Stimulated activated CD8-positive, alpha-beta memory T cell treated with anti-CD3 and anti-CD28 coated beads, Interleukin-2, amount 100 ng/mL, for 1 hour (primary cell): ENCODE measurements around the gene NEU4.
"Not testable (repeated sequence)": the region's sequence is repeated elsewhere in the genome, so short reads cannot be mapped to it uniquely, and the experiment has no call there.

Experiments
- DNase-seq, 2 donors: peaks; one replicate each; pipeline ENCODE4 v3.0.0-alpha.2; 2020; ENCODE audit warnings: low read depth in 2 of 2

The NEU4 gene

DNA sequence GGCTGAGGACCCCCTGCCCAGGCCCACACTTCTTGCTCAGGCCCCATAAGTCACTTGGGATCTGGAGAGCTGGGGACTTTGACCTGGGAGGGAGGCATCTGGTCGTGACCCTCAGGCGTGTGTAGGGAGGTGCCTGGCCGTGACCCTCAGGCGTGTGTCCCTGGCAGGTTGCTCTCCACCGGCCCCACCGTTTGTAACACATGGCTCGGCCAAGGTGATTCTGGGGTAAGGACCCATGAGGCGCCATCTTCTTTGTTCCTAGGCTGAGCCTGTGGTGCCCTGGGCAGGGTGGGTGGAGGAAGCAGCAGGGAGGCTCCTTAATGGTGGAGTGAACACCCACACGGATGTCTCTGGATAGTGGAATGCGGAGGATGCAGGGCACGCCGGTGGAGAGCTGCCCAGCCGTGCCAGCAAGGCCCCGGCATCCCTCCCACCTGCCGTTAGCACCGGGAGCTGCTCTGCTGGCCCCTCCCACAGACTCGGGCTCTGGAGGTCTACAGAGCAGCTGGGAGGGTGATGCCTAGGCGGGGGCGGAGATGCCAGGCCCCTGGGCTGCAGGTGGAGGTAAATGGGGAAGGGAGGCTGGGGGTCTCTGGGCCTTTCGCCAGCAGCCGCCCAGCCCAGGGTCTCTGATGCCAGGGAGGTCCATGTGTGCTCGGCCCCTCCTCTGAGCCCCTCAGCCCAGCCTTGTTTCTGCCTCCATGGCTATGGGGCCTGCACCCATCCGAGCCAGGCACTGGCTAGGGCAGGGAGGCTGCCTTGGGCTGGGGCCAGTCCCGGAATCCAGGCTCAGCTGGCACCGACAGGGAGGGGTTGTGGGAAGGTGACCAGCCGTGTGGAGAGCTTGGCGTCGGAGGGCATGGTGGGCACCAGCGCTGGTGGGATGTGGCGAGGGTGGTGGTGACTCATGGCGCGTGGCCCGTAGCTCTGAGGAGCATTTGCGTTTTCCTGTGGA, 33.5 kb upstream of the NEU4 start:
- DNase-seq: no peak

GRCh38 chr2:241776336-241777169, 32.4 kb upstream of the NEU4 start, which contains the start of gene GAL3ST2:
GAL3ST2 (plus strand) TSS chr2:241776822; CDS start chr2:241776956, 134 bp downstream.
- DNase-seq: no peak

GRCh38 chr2:241777170-241777685, 31.8 kb upstream of the NEU4 start:
- no peak for DNase-seq

DNA sequence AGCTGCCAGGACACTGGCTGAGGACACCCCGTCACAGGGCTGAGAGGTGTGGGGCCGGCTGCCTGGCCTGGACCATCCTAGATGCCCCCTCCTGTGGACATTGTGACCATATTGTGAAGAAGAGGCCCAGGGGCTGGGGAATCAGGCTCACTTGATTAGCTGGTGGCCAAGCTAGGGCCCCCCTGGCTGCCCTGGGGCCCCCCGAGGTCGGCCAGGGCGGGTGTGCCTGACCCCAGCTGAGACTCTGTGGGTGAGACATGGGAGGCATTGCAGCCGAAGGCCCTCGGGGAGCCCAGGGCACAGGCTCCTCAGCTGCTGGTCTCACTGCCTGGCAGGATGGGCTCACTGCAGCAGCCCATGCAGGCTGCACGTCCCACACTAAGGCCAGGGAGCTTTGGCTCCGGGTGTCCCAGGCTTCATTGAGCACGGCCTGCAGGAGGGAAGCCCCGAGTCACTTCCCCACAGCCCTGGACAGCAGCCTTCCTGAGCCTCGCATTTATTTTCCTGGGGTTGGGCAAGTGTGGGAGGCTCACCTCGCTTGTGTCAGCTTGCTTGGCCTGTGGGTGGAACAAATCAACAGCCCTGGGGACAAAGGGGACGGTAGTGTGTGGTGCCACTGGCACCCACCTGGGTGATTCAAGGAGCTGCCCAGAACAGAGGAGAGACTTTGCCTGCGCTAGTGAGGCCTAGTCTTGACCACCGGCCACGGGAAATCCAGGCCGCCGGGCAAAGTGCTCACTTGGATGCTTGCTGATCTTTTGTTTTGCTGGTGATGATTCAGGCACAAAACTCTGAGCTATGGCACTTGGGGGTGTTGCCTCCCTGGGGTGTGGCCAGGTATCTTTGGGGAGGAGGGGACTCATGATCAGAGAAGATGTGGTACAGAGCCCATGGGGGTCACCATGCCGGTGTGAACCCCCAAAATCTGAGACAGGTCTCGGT, 31.0 kb upstream of the NEU4 start:
- no peak for DNase-seq

GRCh38 chr2:241780939-241781569, 27.9 kb upstream of the NEU4 start:
- DNase-seq: no peak

GRCh38 chr2:241782053-241782452, 26.9 kb upstream of the NEU4 start:
- not testable (repeated sequence) for DNase-seq

DNA sequence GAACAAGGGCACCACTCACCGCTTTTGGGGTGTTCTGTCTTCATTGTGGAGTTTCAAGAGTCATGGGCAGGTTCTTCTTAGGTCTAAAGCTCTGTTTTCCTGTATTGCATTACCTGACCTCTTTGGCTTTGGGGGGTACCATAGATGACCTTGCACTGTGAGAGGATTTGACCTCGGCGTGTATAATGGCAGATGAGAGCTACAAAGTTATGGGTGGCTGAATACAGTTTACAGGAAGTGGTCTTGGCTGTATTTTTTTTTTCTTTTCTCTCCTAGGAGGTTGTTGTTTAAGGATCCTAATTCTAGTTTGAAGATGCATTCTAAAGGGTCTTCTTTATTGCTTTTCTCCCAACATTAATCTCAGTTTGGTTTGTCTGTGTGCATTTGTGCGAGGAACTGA, 20.9 kb upstream of the NEU4 start:
- DNase-seq: no peak

GRCh38 chr2:241788572-241788971, 20.4 kb upstream of the NEU4 start:
- no peak for DNase-seq

DNA sequence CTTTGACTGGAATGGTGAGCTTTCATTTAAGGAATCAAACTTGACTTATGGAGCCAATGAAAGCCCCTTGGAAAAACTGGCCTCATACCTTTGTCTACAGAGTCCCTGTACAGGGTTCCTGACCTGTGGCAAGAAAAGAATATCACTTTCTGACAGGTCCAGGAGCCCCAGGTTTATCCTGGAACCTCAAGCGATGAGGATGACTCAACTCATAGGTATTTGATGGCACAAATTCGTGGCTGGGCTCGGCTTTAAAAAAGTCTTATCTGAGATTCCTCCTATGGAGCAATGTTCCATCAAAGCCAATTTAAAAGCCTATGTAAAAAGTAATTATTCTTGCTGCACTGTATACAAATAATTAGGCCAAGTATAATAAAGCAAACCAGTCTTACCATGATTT, 17.6 kb upstream of the NEU4 start:
- DNase-seq: not testable (repeated sequence)

- DNase-seq: no peak
Observed at GRCh38 chr2:241793385-241793784, 15.6 kb upstream of the NEU4 start.

- no peak for DNase-seq
Observed at GRCh38 chr2:241794250-241794823, 14.7 kb upstream of the NEU4 start.

GRCh38 chr2:241795021-241795999, 13.7 kb upstream of the NEU4 start:
- no peak for DNase-seq

- DNase-seq: no peak
Observed at GRCh38 chr2:241796209-241796608, 12.8 kb upstream of the NEU4 start.

DNA sequence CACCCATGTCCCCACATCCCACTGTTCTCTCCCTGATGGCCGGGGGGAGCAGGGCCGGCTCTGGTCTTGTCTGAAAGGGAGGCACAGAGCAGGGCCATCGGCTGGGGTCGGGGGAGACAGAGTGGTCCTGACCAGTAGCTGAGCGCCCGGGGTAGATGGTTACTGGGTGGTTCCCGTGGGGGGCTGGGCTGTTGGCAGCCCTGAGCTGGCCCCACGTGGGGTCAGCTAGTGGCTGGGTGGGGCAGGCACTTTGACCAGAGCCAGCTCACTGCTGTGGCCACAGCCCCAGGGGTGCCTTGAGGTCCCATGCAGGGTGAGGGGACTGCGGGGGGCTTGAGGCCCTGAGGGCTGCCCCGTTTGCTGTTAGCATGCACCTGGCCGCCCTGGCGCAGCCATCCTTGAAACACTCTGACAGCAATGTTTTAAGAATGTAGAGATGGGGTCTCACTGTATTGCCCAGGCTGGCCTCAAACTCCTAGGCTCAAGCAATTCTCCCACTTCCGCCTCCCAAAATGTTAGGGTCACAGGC, 12.3 kb upstream of the NEU4 start:
- DNase-seq: no peak

- no peak for DNase-seq
Observed at GRCh38 chr2:241797441-241798080, 11.4 kb upstream of the NEU4 start.

DNA sequence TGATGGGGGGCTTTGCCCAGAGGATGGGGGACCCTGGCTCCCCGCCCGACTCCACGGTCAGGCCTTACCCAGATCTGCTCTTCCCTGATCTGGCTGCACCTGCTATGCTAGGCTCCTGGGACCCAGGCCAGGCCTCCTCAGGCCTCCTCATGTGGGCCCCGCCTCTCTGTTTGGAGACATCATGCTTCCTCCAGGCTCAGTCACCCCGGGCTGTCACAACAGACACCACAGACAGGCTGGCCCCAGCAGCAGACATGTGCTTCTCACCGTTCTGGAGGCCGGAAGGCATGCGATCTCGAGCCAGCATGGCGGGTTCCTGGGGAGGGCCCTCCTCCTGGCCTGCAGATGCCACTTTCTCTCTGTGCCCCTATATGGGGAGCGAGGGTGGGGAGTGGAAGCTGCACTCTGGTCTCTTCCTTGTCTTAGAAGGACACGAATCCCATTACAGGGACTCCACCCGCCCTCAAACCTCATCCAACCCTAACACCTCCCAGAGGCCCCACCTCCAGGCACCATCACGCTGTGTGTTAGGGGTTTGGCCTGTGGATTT, 10.8 kb upstream of the NEU4 start:
- no peak for DNase-seq

DNA sequence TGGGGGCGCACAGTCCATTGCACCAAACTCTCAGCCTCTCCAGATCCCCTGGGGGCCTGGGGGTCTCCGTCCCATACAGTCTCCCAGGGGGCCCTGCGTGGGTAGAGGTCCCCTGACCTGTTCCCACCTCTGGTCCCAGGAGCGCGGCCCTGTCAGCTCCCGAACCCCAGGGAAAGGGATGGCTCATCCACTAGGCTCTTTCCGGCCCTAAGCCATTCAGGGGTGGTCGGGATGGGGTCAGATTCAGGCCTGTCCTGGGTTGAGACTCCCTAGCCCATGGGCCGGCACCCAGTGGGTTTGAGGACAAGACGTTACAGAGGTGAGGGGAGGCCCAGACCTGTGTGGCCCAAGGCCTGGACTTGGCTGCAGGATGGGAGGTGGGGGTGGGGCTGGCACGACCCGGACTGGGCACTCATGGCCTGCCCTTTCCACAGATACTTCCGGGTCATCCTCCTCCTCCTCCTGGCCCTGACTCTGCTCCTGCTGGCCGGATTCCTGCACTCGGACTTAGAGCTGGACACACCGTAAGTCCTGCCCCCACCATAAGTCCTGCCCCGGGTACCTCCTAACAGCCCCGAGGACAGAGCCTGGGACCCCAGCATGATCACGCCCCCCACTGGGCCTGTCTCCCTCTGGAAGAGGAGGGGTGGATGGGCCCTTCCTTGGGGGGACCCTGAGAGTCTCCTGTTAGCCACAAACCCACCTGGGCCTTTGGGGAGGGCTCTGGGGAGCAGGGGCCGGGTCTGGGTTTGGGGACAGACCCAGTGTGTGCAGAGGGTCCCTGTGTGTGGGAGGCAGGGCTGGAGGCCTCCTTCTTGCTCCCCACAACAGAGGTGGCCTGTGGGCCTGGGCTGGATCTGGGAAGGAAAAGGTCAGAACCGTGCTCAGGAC, 10.1 kb upstream of the NEU4 start:
- no peak for DNase-seq
